Sigmoid colon (tissue), 4 donors: Measurements from ENCODE around the gene BTAF1.

Experiments
- CTCF ChIP-seq, 4 experiments: fragments of 450-650 bp in 3 of 4; fragments of 200-600 bp in 1 of 4; IDR thresholded peaks; one replicate each; pipeline ENCODE4 v1.5.1; 2016 to 2019; ENCODE audit warnings: antibody characterized with exemption in 4 of 4, mild to moderate bottlenecking in 3 of 4, moderate library complexity in 2 of 4
- POLR2A ChIP-seq, 2 donors: fragments of 450-650 bp; IDR thresholded peaks; one replicate each; pipeline ENCODE4 v1.6.1; 2016; ENCODE audit warnings: antibody characterized with exemption in 2 of 2, mild to moderate bottlenecking in 2 of 2, moderate library complexity in 2 of 2
- POLR2AphosphoS5 ChIP-seq, 4 donors: sonication (generic); formaldehyde crosslinking; IDR thresholded peaks; one replicate each; pipeline ENCODE4 v1.6.1; 2017; ENCODE audit warnings: antibody characterized with exemption in 4 of 4

GRCh38 chr10:92079003-92079402 is 155.4 kb downstream of the BTAF1 start:
- TF ChIP-seq POLR2AphosphoS5 (IDR thresholded peaks at IDR 0.05) (no peak), POLR2A (IDR thresholded peaks at IDR 0.05) (no peak), CTCF (IDR thresholded peaks at IDR 0.05) (no peak)
